Panc1 (cell line): Measurements from ENCODE around the gene MYO16. TPM values are rescaled to one million over a fixed set of nuclear protein-coding genes. Genes with fewer than 3 reads are reported as not detected.

ENCODE experiments used
- ATAC-seq: fragments of 200-7000 bp; cut with Tn5 transposase; 2 replicates; pipeline ENCODE4 v1.9.1; 2020; ENCODE audit warnings: mild to moderate bottlenecking, moderate library complexity
- BruUV-seq: library from RNA; stranded (reverse); fragments of 400-500 nt; replicated peaks from 2 replicates; lab custom pipeline; 2021; lab: Mats Ljungman, UMichigan
- CTCF ChIA-PET: fragments of 300-600 bp; sonication (Branson Sonifier 250); formaldehyde crosslinking; loops from one replicate; lab custom pipeline; 2022; ENCODE audit warnings: antibody characterized with exemption; lab: Charles Lee
- POLR2A ChIA-PET: fragments of 300-600 bp; sonication (Branson Sonifier 250); formaldehyde crosslinking; loops from one replicate; lab custom pipeline; 2022; ENCODE audit warnings: antibody characterized with exemption; lab: Charles Lee
- DNase-seq: peaks from one replicate; pipeline ENCODE4 v3.0.0-alpha.2; 2010; ENCODE audit warnings: low read depth, low spot score
- H3K27ac ChIP-seq: 2 replicates; pipeline ENCODE4 v1.5.1; 2011; ENCODE audit warnings: mild to moderate bottlenecking, low read length, inconsistent platforms
- H3K27me3 ChIP-seq: fragments of 200-500 bp; sonication (Bioruptor generic); 2 replicates; pipeline ENCODE4 v1.6.0; 2014; ENCODE audit warnings: low read length, inconsistent platforms; ENCODE audit not compliant: control insufficient read depth, insufficient read depth
- H3K36me3 ChIP-seq: fragments of 200-500 bp; sonication (Bioruptor generic); 2 replicates; pipeline ENCODE4 v1.5.1; 2014; ENCODE audit warnings: inconsistent platforms, mild to moderate bottlenecking, low read length, moderate library complexity; ENCODE audit not compliant: control insufficient read depth, insufficient read depth
- H3K4me1 ChIP-seq: 2 replicates; pipeline ENCODE4 v1.5.1; 2011; ENCODE audit warnings: inconsistent platforms, mild to moderate bottlenecking, low read length, moderate library complexity; ENCODE audit not compliant: control insufficient read depth, insufficient read depth
- H3K4me3 ChIP-seq, 2 experiments: 2 replicates each; pipeline ENCODE4 v1.5.1; 2011 to 2012; ENCODE audit warnings: low read depth in 2 of 2, low read length in 2 of 2, mild to moderate bottlenecking in 2 of 2, inconsistent platforms in 1 of 2, moderate library complexity in 1 of 2
- H3K9me3 ChIP-seq: fragments of 200-500 bp; sonication (Bioruptor generic); 2 replicates; pipeline ENCODE4 v1.5.1; 2014; ENCODE audit warnings: low read depth, mild to moderate bottlenecking, inconsistent platforms, low read length, moderate library complexity; ENCODE audit not compliant: control insufficient read depth, insufficient read depth
- POLR2AphosphoS5 ChIP-seq: IDR thresholded peaks from 2 replicates; pipeline ENCODE4 v1.6.1; 2012; ENCODE audit warnings: mild to moderate bottlenecking, low read depth, low read length, moderate library complexity
- TCF7L2 ChIP-seq: IDR thresholded peaks from 2 replicates; pipeline ENCODE4 v1.6.1; 2011; ENCODE audit warnings: mild to moderate bottlenecking, low read depth, low read length, inconsistent platforms
- in situ Hi-C: cut with HindIII; loops from 2 replicates; pipeline ENCODE4 v1.10.0; 2016; ENCODE audit warnings: low sequenced_read_pairs, low pct_unique_long_range_greater_than_20kb
- intact Hi-C: fragments of 100-400 bp; cut with micrococcal nuclease; formaldehyde crosslinking; loops from one replicate; pipeline ENCODE4 v1.10.0; 2022; ENCODE audit not compliant: unreplicated experiment
- total RNA-seq: library from RNA; stranded (reverse); gene quantifications from one replicate; pipeline ENCODE4 v1.2.1, GENCODE V29; 2021; ENCODE audit not compliant: unreplicated experiment
- TF ChIP-seq, protein P1 (sequence below): fragments of 450-650 bp; IDR thresholded peaks from 2 replicates; pipeline ENCODE4 v1.5.1; 2017; ENCODE audit warnings: mild to moderate bottlenecking
- TF ChIP-seq, protein P2 (sequence below), 2 experiments: IDR thresholded peaks; 2 replicates each; pipeline ENCODE4 v1.6.1; 2011 to 2012; ENCODE audit warnings: low read depth in 2 of 2, control low read depth in 1 of 2, low read length in 1 of 2, mild to moderate bottlenecking in 1 of 2, moderate library complexity in 1 of 2; ENCODE audit not compliant: insufficient read depth in 1 of 2

The MYO16 gene
- total RNA-seq, 1 experiment from 2014 or later, result 0.08 TPM

DNA sequence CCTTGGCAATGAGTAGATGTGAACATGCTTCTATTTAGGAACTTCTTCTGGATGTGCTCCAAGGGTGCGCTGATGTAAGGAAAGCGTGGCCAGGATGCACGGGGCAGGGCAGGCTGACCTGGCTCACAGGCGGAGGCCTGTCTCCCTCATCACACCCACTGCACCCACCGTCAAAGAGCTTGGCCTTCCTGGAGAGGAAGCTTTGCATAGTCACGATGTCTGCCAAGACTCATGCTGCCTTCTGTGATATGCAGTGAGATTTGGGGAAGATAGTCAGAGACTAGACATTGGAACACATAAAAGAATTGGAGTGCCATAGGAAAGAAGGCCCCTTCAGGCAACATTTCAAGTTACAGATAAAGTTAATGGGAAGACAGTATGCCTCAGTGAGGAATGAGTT lies 82.0 kb downstream of the MYO16 start:
- BruUV-seq, result no TSS peak
- Histone ChIP-seq H3K4me3 (no peak overlapping the region), H3K27ac (no peak overlapping the region), H3K9me3 (no peaks in the 10 kb centered on the region), H3K4me1 (no peaks in the 10 kb centered on the region), H3K27me3 (no peaks in the 10 kb centered on the region), H3K36me3 (no peaks in the 10 kb centered on the region)
- ChIA-PET CTCF (no interaction called here), POLR2A (no interaction called here)
- DNase-seq (no peak), ATAC-seq (no peak)
- in situ Hi-C loops, result no loop called here
- intact Hi-C loops, result no loop called here
- TF ChIP-seq, protein P1, sequence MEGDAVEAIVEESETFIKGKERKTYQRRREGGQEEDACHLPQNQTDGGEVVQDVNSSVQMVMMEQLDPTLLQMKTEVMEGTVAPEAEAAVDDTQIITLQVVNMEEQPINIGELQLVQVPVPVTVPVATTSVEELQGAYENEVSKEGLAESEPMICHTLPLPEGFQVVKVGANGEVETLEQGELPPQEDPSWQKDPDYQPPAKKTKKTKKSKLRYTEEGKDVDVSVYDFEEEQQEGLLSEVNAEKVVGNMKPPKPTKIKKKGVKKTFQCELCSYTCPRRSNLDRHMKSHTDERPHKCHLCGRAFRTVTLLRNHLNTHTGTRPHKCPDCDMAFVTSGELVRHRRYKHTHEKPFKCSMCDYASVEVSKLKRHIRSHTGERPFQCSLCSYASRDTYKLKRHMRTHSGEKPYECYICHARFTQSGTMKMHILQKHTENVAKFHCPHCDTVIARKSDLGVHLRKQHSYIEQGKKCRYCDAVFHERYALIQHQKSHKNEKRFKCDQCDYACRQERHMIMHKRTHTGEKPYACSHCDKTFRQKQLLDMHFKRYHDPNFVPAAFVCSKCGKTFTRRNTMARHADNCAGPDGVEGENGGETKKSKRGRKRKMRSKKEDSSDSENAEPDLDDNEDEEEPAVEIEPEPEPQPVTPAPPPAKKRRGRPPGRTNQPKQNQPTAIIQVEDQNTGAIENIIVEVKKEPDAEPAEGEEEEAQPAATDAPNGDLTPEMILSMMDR, result no peak
- TF ChIP-seq, protein P2, sequence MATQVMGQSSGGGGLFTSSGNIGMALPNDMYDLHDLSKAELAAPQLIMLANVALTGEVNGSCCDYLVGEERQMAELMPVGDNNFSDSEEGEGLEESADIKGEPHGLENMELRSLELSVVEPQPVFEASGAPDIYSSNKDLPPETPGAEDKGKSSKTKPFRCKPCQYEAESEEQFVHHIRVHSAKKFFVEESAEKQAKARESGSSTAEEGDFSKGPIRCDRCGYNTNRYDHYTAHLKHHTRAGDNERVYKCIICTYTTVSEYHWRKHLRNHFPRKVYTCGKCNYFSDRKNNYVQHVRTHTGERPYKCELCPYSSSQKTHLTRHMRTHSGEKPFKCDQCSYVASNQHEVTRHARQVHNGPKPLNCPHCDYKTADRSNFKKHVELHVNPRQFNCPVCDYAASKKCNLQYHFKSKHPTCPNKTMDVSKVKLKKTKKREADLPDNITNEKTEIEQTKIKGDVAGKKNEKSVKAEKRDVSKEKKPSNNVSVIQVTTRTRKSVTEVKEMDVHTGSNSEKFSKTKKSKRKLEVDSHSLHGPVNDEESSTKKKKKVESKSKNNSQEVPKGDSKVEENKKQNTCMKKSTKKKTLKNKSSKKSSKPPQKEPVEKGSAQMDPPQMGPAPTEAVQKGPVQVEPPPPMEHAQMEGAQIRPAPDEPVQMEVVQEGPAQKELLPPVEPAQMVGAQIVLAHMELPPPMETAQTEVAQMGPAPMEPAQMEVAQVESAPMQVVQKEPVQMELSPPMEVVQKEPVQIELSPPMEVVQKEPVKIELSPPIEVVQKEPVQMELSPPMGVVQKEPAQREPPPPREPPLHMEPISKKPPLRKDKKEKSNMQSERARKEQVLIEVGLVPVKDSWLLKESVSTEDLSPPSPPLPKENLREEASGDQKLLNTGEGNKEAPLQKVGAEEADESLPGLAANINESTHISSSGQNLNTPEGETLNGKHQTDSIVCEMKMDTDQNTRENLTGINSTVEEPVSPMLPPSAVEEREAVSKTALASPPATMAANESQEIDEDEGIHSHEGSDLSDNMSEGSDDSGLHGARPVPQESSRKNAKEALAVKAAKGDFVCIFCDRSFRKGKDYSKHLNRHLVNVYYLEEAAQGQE (IDR thresholded peaks at IDR 0.05; ENCODE audit: insufficient read depth in 1 of 2, low read depth in 2 of 2, low read length in 1 of 2), result no peak

DNA sequence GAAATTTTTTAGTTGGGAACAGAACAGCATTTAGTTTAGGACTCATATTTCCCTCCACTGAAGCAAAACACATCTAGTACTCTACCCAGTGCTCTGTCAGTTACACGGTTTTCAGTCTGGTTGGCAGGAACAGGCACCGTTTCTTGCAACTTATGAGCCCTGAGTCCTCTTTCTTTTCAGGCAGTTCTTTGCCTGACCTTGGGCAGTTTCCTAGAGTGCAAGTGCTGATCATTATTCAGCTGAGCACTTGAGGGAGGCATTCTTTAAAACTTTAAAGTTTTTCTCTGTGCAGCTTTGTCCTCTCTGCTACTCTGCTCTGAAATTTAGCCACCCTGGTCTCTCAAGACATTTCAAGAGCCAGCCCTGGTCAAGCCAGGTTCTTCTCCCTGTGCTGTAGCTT lies 96.1 kb downstream of the MYO16 start:
- H3K9me3 ChIP-seq, result no peaks in the 10 kb centered on the region
- H3K27me3 ChIP-seq, result no peaks in the 10 kb centered on the region
- TF ChIP-seq, protein P2 (IDR thresholded peaks at IDR 0.05; ENCODE audit: insufficient read depth in 1 of 2, low read depth in 2 of 2, low read length in 1 of 2), result no peak
- TF ChIP-seq, protein P1, result no peak
- TF ChIP-seq POLR2AphosphoS5 (no peak), TCF7L2 (no peak)
- H3K36me3 ChIP-seq, result no peaks in the 10 kb centered on the region
- CTCF ChIA-PET, result no interaction called here
- H3K4me3 ChIP-seq, result no peak overlapping the region
- intact Hi-C loops, result no loop called here
- no TSS peak for BruUV-seq
- in situ Hi-C loops, result no loop called here
- DNase-seq, result no peak
- H3K4me1 ChIP-seq, result no peaks in the 10 kb centered on the region
- H3K27ac ChIP-seq, result no peak overlapping the region
- ATAC-seq, result no peak
- POLR2A ChIA-PET, result no interaction called here
